ENCODE results near the gene TAF4. TPM values are rescaled to one million over a fixed set of nuclear protein-coding genes. Genes with fewer than 3 reads are reported as not detected.

The TAF4 gene
- total RNA-seq, 4 donors from 2014 or later: 8.0 to 24.9 (median 13.9) TPM

GRCh38 chr20:62044631-62045030 lies 21.1 kb downstream of the TAF4 start:
- H3K27ac ChIP-seq: no peak overlapping the region
- no peak overlapping the region for H3K4me3 ChIP-seq
- no peak for DNase-seq
- in situ Hi-C loops (cut with MboI; ENCODE audit: low sequenced_read_pairs in 4 of 4): no loop called here
- intact Hi-C loops (cut with DNase I; ENCODE audit: low total_unique reads): no loop called here
- no peak for ATAC-seq
- no peaks in the 10 kb centered on the region for H3K9me3 ChIP-seq
- TF ChIP-seq POLR2A (IDR thresholded peaks at IDR 0.05) (no peak), CTCF (IDR thresholded peaks at IDR 0.05 in 4 of 5, conservative IDR thresholded peaks at IDR 0.05 in 1 of 5) (no peak)
- H3K36me3 ChIP-seq: no peaks in the 10 kb centered on the region
- H3K27me3 ChIP-seq: no peaks in the 10 kb centered on the region
- peaks cover 0 to 17% of the 10 kb centered on the region in 2 donors for H3K4me1 ChIP-seq

DNA sequence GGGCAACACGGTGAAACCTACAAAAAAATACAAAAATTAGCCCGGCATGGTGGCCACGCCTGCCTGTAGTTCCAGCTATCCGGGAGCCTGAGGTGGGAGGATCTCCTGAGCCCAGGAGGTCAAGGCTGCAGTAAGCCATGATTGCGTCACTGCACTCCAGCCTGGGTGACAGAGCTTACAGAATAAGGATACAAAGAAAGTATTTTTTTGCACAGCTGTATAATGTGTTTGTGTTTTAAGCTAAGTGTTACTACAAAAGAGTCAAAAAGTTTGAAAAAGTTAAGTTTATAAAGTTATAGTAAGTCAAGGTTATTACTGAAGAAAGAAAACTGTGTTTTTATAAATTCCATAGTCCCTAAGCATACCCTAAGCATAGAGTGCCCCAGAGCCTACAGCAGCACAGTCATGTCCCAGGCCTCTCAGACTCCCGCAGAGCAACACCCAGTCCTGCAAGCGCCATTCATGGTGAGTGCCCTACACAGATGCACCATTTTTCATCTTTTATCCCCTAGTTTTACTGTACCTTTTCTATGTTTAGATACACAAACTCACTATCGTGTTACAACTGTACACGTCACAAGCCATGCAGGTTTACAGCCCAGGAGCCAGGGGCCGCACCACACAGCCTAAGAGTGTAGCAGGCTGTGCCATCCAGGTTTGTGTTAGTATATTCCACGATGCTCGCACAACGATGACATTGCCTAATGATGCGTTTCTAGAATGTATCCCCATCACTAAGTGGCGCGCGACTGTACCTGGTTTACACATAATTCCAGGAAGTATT lies 22.4 kb downstream of the TAF4 start:
- no peak for DNase-seq
- in situ Hi-C loops (cut with MboI; ENCODE audit: low sequenced_read_pairs in 4 of 4): no loop called here
- ATAC-seq: no peak

DNA sequence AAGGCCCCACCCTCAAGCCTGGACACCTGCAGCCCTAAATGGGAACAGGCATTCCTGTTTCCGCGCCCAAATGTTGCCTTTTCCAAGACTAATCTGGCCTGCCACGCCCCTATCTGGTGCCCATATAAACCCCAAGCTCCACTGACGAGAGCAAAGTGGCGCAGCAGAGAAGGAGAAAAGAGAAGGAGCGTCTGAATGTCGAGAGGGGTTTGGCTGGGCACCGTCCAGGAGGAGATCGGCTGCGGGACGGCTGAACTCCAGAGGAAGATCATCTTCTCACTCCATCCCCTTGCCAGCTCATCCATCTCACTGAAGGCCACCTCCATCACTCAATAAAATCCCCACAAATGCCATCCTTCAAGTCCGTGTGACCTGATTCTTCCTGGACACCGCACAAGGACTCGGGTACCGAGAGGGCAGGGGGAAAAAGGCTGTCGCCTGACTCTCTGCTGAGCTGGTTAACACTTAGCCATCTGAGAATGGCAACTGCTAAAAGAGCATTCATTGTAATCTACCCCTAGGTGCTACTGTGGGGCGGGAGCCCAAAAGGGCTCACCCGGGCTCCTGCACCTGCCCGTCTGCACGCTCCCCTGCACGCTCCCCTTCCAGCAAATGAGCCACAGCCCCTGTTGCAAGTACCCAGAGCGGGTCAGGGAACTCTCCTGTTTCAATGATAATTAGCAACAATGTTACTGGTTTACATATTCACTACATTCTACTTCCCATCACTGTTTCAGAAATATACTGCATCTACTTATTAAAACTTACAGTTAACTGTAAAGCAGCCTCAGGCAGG lies 23.5 kb downstream of the TAF4 start:
- no peak overlapping the region for H3K4me3 ChIP-seq
- intact Hi-C loops (cut with DNase I; ENCODE audit: low total_unique reads) (no loop called here), in situ Hi-C loops (cut with MboI; ENCODE audit: low sequenced_read_pairs in 4 of 4) (no loop called here)
- H3K9me3 ChIP-seq: no peaks in the 10 kb centered on the region
- DNase-seq (no peak), ATAC-seq (no peak)
- H3K36me3 ChIP-seq: no peaks in the 10 kb centered on the region
- H3K4me1 ChIP-seq: peaks cover 0 to 16% of the 10 kb centered on the region in 2 donors
- H3K27ac ChIP-seq: no peak overlapping the region
- no peaks in the 10 kb centered on the region for H3K27me3 ChIP-seq
- TF ChIP-seq CTCF (IDR thresholded peaks at IDR 0.05 in 4 of 5, conservative IDR thresholded peaks at IDR 0.05 in 1 of 5) (no peak), POLR2A (IDR thresholded peaks at IDR 0.05) (no peak)

More for the DNA sequence above, 22.4 kb downstream of the TAF4 start:
- no peak overlapping the region for H3K4me3 ChIP-seq
- H3K27me3 ChIP-seq: no peaks in the 10 kb centered on the region
- intact Hi-C loops (cut with DNase I; ENCODE audit: low total_unique reads): no loop called here
- H3K4me1 ChIP-seq: peaks cover 0 to 16% of the 10 kb centered on the region in 2 donors
- TF ChIP-seq CTCF (IDR thresholded peaks at IDR 0.05 in 4 of 5, conservative IDR thresholded peaks at IDR 0.05 in 1 of 5) (no peak), POLR2A (IDR thresholded peaks at IDR 0.05) (no peak)
- H3K27ac ChIP-seq: no peak overlapping the region
- H3K9me3 ChIP-seq: no peaks in the 10 kb centered on the region
- no peaks in the 10 kb centered on the region for H3K36me3 ChIP-seq

DNA sequence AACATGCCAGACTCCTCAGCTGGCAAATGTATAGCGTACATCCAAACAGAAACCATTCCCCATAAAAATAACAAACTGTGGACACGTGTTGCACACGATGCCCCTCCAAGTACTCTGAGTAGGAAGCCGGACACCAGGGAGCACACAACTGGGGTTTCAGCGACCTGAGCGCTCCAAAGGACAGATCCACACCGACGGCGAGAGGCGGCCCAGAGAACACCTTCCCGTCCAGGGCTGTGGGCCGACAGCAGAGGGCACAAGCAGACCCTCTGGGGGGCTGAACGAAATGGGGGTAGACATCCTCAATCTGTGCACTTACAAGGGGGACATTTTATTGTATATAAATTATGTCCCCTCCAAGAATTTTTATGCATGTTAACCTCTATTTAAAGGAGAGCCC lies 24.7 kb downstream of the TAF4 start:
- DNase-seq (no peak), ATAC-seq (no peak)
- no peak overlapping the region for H3K4me3 ChIP-seq
- intact Hi-C loops (cut with DNase I; ENCODE audit: low total_unique reads) (no loop called here), in situ Hi-C loops (cut with MboI; ENCODE audit: low sequenced_read_pairs in 4 of 4) (no loop called here)
- no peak overlapping the region for H3K27ac ChIP-seq
- no peaks in the 10 kb centered on the region for H3K27me3 ChIP-seq
- TF ChIP-seq CTCF (IDR thresholded peaks at IDR 0.05 in 4 of 5, conservative IDR thresholded peaks at IDR 0.05 in 1 of 5): no peak
- TF ChIP-seq POLR2A (IDR thresholded peaks at IDR 0.05): no peak
- no peaks in the 10 kb centered on the region for H3K9me3 ChIP-seq
- H3K36me3 ChIP-seq: no peaks in the 10 kb centered on the region
- peaks cover 0 to 16% of the 10 kb centered on the region in 2 donors for H3K4me1 ChIP-seq

All from gastrocnemius medialis (tissue), 4 donors.